Panc1 (cell line): ENCODE measurements around the gene MASP2.

Experiments
- TCF7L2 ChIP-seq: IDR thresholded peaks from 2 replicates; pipeline ENCODE4 v1.6.1; 2011; ENCODE audit warnings: mild to moderate bottlenecking, low read depth, low read length, inconsistent platforms
- TF ChIP-seq, protein P1 (sequence below): fragments of 450-650 bp; IDR thresholded peaks from 2 replicates; pipeline ENCODE4 v1.5.1; 2017; ENCODE audit warnings: mild to moderate bottlenecking

DNA sequence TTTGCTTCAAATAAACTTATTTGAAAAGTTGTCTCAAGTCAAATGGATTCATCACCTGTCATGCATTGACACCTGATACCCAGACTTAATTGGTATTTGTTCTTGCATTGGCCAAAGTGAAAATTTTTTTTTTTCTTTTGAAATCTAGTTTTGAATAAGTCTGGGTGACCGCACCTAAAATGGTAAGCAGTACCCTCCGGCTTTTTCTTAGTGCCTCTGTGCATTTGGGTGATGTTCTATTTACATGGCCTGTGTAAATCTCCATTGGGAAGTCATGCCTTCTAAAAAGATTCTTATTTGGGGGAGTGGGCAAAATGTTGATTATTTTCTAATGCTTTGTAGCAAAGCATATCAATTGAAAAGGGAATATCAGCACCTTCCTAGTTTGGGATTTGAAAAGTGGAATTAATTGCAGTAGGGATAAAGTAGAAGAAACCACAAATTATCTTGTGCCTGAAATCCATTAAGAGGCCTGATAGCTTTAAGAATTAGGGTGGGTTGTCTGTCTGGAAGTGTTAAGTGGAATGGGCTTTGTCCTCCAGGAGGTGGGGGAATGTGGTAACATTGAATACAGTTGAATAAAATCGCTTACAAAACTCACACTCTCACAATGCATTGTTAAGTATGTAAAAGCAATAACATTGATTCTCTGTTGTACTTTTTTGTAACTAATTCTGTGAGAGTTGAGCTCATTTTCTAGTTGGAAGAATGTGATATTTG lies 22.7 kb downstream of the MASP2 start:
- no peak for TF ChIP-seq TCF7L2
- TF ChIP-seq, protein P1, sequence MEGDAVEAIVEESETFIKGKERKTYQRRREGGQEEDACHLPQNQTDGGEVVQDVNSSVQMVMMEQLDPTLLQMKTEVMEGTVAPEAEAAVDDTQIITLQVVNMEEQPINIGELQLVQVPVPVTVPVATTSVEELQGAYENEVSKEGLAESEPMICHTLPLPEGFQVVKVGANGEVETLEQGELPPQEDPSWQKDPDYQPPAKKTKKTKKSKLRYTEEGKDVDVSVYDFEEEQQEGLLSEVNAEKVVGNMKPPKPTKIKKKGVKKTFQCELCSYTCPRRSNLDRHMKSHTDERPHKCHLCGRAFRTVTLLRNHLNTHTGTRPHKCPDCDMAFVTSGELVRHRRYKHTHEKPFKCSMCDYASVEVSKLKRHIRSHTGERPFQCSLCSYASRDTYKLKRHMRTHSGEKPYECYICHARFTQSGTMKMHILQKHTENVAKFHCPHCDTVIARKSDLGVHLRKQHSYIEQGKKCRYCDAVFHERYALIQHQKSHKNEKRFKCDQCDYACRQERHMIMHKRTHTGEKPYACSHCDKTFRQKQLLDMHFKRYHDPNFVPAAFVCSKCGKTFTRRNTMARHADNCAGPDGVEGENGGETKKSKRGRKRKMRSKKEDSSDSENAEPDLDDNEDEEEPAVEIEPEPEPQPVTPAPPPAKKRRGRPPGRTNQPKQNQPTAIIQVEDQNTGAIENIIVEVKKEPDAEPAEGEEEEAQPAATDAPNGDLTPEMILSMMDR = no peak
